ENCODE data around the gene MAN1B1.

MAN1B1 gene

GRCh38 chr9:137044037-137044436 is 42.7 kb upstream of the MAN1B1 start:
- H3K4me1 ChIP-seq (ENCODE audit: control insufficient read depth in 1 of 2, insufficient read depth in 2 of 2, low read length in 2 of 2), result peaks cover 9 to 14% of the 10 kb centered on the region in 2 experiments
- H2BK12ac ChIP-seq (ENCODE audit: low read length), result no peak overlapping the region
- H3K79me1 ChIP-seq (ENCODE audit: low read length), result no peaks in the 10 kb centered on the region
- H2AFZ ChIP-seq (ENCODE audit: insufficient read depth, low read length, poor library complexity), result no peak overlapping the region
- DNase-seq, result no peak
- H3K4me3 ChIP-seq (ENCODE audit: low read depth, low read length), result no peak overlapping the region
- H3K79me2 ChIP-seq (ENCODE audit: control insufficient read depth, insufficient read depth, low read length, poor library complexity), result no peaks in the 10 kb centered on the region
- no peak overlapping the region for H3K4ac ChIP-seq (ENCODE audit: low read depth, low read length)
- no peak overlapping the region for H2AK5ac ChIP-seq (ENCODE audit: low read length)
- H3K36me3 ChIP-seq (ENCODE audit: control insufficient read depth in 1 of 2, insufficient read depth in 2 of 2, low read length in 2 of 2), result no peaks in the 10 kb centered on the region
- no peak overlapping the region for H2BK5ac ChIP-seq (ENCODE audit: low read depth, low read length, poor library complexity)
- H4K8ac ChIP-seq (ENCODE audit: low read depth, low read length), result no peak overlapping the region
- H4K91ac ChIP-seq (ENCODE audit: low read depth, low read length), result no peak overlapping the region
- no peak overlapping the region for H3K14ac ChIP-seq (ENCODE audit: low read length)
- H3K27me3 ChIP-seq (ENCODE audit: insufficient read depth, low read length), result peaks cover 26% of the 10 kb centered on the region
- no peak overlapping the region for H3K27ac ChIP-seq (ENCODE audit: low read depth, low read length)
- no peak overlapping the region for H3K9ac ChIP-seq (ENCODE audit: low read length)
- no CpG with 5 or more reads among the region's 12 CpGs for WGBS (ENCODE audit: extremely low coverage, insufficient coverage, insufficient read length)
- H3K23ac ChIP-seq (ENCODE audit: low read length), result no peak overlapping the region
- H3K9me3 ChIP-seq (ENCODE audit: insufficient read depth, low read depth, low read length), result peaks cover 2% of the 10 kb centered on the region
- no peak overlapping the region for H3K4me2 ChIP-seq (ENCODE audit: low read length)
- H4K12ac ChIP-seq (ENCODE audit: low read depth, low read length), result no peak overlapping the region
- no peak overlapping the region for H3K18ac ChIP-seq (ENCODE audit: low read length)
- no peak overlapping the region for H2BK120ac ChIP-seq (ENCODE audit: insufficient read depth, low read length, poor library complexity)

- H2BK12ac ChIP-seq (ENCODE audit: low read length), result no peak overlapping the region
- H2AK5ac ChIP-seq (ENCODE audit: low read length), result no peak overlapping the region
- H3K79me2 ChIP-seq (ENCODE audit: control insufficient read depth, insufficient read depth, low read length, poor library complexity), result no peaks in the 10 kb centered on the region
- peaks cover 30% of the 10 kb centered on the region for H3K27me3 ChIP-seq (ENCODE audit: insufficient read depth, low read length)
- H3K4ac ChIP-seq (ENCODE audit: low read depth, low read length), result no peak overlapping the region
- no peak overlapping the region for H2BK5ac ChIP-seq (ENCODE audit: low read depth, low read length, poor library complexity)
- no CpG with 5 or more reads among the region's 18 CpGs for WGBS (ENCODE audit: extremely low coverage, insufficient coverage, insufficient read length)
- no peak overlapping the region for H3K4me2 ChIP-seq (ENCODE audit: low read length)
- DNase-seq, result no peak
- H3K9me3 ChIP-seq (ENCODE audit: insufficient read depth, low read depth, low read length), result peaks cover 2% of the 10 kb centered on the region
- no peak overlapping the region for H3K4me3 ChIP-seq (ENCODE audit: low read depth, low read length)
- no peaks in the 10 kb centered on the region for H3K36me3 ChIP-seq (ENCODE audit: control insufficient read depth in 1 of 2, insufficient read depth in 2 of 2, low read length in 2 of 2)
- H4K8ac ChIP-seq (ENCODE audit: low read depth, low read length), result no peak overlapping the region
- H2AFZ ChIP-seq (ENCODE audit: insufficient read depth, low read length, poor library complexity), result no peak overlapping the region
- H3K79me1 ChIP-seq (ENCODE audit: low read length), result no peaks in the 10 kb centered on the region
- no peak overlapping the region for H3K27ac ChIP-seq (ENCODE audit: low read depth, low read length)
- no peak overlapping the region for H4K91ac ChIP-seq (ENCODE audit: low read depth, low read length)
- peaks cover 9 to 14% of the 10 kb centered on the region in 2 experiments for H3K4me1 ChIP-seq (ENCODE audit: control insufficient read depth in 1 of 2, insufficient read depth in 2 of 2, low read length in 2 of 2)
- H4K12ac ChIP-seq (ENCODE audit: low read depth, low read length), result no peak overlapping the region
- no peak overlapping the region for H3K23ac ChIP-seq (ENCODE audit: low read length)
- no peak overlapping the region for H3K9ac ChIP-seq (ENCODE audit: low read length)
- H2BK120ac ChIP-seq (ENCODE audit: insufficient read depth, low read length, poor library complexity), result no peak overlapping the region
- H3K14ac ChIP-seq (ENCODE audit: low read length), result no peak overlapping the region
- H3K18ac ChIP-seq (ENCODE audit: low read length), result no peak overlapping the region
Measured at GRCh38 chr9:137044502-137045177, 42.1 kb upstream of the MAN1B1 start.

- Histone ChIP-seq H3K79me2 (ENCODE audit: control insufficient read depth, insufficient read depth, low read length, poor library complexity) (no peaks in the 10 kb centered on the region), H3K9me3 (ENCODE audit: insufficient read depth, low read depth, low read length) (peaks cover 3% of the 10 kb centered on the region), H3K9ac (ENCODE audit: low read length) (no peak overlapping the region), H3K14ac (ENCODE audit: low read length) (no peak overlapping the region), H3K23ac (ENCODE audit: low read length) (no peak overlapping the region), H2AFZ (ENCODE audit: insufficient read depth, low read length, poor library complexity) (no peak overlapping the region), H3K4me2 (ENCODE audit: low read length) (peak overlapping the region; percentile 75), H2BK12ac (ENCODE audit: low read length) (no peak overlapping the region), H4K8ac (ENCODE audit: low read depth, low read length) (no peak overlapping the region), H3K36me3 (ENCODE audit: control insufficient read depth in 1 of 2, insufficient read depth in 2 of 2, low read length in 2 of 2) (no peaks in the 10 kb centered on the region), H3K27ac (ENCODE audit: low read depth, low read length) (no peak overlapping the region), H3K4me1 (ENCODE audit: control insufficient read depth in 1 of 2, insufficient read depth in 2 of 2, low read length in 2 of 2) (peaks cover 9 to 14% of the 10 kb centered on the region in 2 experiments), H2BK120ac (ENCODE audit: insufficient read depth, low read length, poor library complexity) (no peak overlapping the region), H4K91ac (ENCODE audit: low read depth, low read length) (no peak overlapping the region), H3K79me1 (ENCODE audit: low read length) (no peaks in the 10 kb centered on the region), H2BK5ac (ENCODE audit: low read depth, low read length, poor library complexity) (no peak overlapping the region), H3K4ac (ENCODE audit: low read depth, low read length) (no peak overlapping the region), H4K12ac (ENCODE audit: low read depth, low read length) (no peak overlapping the region), H3K27me3 (ENCODE audit: insufficient read depth, low read length) (peaks cover 33% of the 10 kb centered on the region), H3K18ac (ENCODE audit: low read length) (no peak overlapping the region), H2AK5ac (ENCODE audit: low read length) (no peak overlapping the region), H3K4me3 (ENCODE audit: low read depth, low read length) (peak overlapping the region; percentile 51)
- no CpG with 5 or more reads among the region's 96 CpGs for WGBS (ENCODE audit: extremely low coverage, insufficient coverage, insufficient read length)
- DNase-seq, result peak in 1 of 2 donors; percentile 25
Measured at GRCh38 chr9:137045294-137046087, 41.3 kb upstream of the MAN1B1 start.

- Histone ChIP-seq H4K8ac (ENCODE audit: low read depth, low read length) (no peak within 1 kb of the TSS), H3K4ac (ENCODE audit: low read depth, low read length) (no peak within 1 kb of the TSS), H4K91ac (ENCODE audit: low read depth, low read length) (no peak within 1 kb of the TSS), H2BK120ac (ENCODE audit: insufficient read depth, low read length, poor library complexity) (no peak within 1 kb of the TSS), H3K4me1 (ENCODE audit: control insufficient read depth in 1 of 2, insufficient read depth in 2 of 2, low read length in 2 of 2) (peaks cover 9 to 14% of the 10 kb centered on the region in 2 experiments), H2BK5ac (ENCODE audit: low read depth, low read length, poor library complexity) (no peak within 1 kb of the TSS), H3K9me3 (ENCODE audit: insufficient read depth, low read depth, low read length) (peaks cover 4% of the 10 kb centered on the region), H2BK12ac (ENCODE audit: low read length) (no peak within 1 kb of the TSS), H3K18ac (ENCODE audit: low read length) (no peak within 1 kb of the TSS), H4K12ac (ENCODE audit: low read depth, low read length) (no peak within 1 kb of the TSS), H2AK5ac (ENCODE audit: low read length) (no peak within 1 kb of the TSS), H3K9ac (ENCODE audit: low read length) (no peak within 1 kb of the TSS), H3K79me1 (ENCODE audit: low read length) (no peaks in the 10 kb centered on the region), H3K23ac (ENCODE audit: low read length) (no peak within 1 kb of the TSS), H3K27me3 (ENCODE audit: insufficient read depth, low read length) (peaks cover 33% of the 10 kb centered on the region), H3K79me2 (ENCODE audit: control insufficient read depth, insufficient read depth, low read length, poor library complexity) (no peaks in the 10 kb centered on the region), H3K36me3 (ENCODE audit: control insufficient read depth in 1 of 2, insufficient read depth in 2 of 2, low read length in 2 of 2) (no peaks in the 10 kb centered on the region), H2AFZ (ENCODE audit: insufficient read depth, low read length, poor library complexity) (no peak within 1 kb of the TSS), H3K14ac (ENCODE audit: low read length) (no peak within 1 kb of the TSS), H3K27ac (ENCODE audit: low read depth, low read length) (no peak within 1 kb of the TSS), H3K4me3 (ENCODE audit: low read depth, low read length) (peak within 1 kb of the TSS; percentile 51), H3K4me2 (ENCODE audit: low read length) (peak within 1 kb of the TSS; percentile 75)
- peak; percentile 60 to 85 for DNase-seq
- WGBS (ENCODE audit: extremely low coverage, insufficient coverage, insufficient read length), result no CpG with 5 or more reads among the region's 57 CpGs
Measured at GRCh38 chr9:137046088-137046787, 40.5 kb upstream of the MAN1B1 start, which contains the start of gene NPDC1. TSS of gene NPDC1 (minus strand) at chr9:137046177. CDS start at chr9:137045989, 188 bp downstream.

All from trophoblast cell (in vitro differentiated cells and primary cell).